ENCODE measurements around the gene NOA1. TPM values are rescaled to one million over a fixed set of nuclear protein-coding genes. Genes with fewer than 3 reads are reported as not detected.

NOA1 gene
- polyA plus RNA-seq, 1 donor from 2014 or later = 17.1 TPM

DNA sequence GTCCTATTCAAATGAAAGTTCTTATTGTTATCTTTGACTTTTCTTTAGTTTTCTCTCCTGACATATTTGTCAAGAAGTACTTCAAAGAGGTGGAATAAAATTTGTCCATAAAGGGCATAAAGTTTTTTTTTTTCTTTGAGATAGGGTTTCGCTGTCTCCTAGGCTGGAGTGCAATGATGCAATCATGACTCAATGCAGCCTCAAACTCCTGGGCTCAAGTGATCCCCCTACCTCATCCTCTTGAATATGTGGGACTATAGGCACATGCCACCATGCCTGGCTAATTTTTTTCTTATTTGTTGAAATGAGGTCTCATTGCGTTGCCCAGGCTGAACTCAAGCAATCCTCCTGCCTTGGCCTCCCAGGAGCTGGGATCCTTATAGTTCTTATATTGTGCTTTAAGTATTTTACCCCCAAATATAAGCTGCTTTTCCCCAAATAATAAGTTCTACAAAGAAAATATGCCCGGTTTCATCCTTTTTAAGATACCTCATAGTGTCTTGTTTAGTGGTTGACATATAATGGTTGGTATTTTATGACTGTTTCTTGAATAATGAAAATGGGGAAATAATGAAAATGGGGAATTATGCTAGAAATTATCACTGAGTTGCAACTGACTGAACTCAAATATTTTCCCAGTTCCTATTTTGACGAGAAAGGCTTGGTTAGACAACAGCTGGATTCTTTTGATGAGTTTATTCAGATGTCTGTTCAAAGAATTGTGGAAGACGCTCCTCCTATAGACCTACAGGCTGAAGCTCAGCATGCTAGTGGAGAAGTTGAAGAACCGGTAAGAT lies 12.9 kb upstream of the NOA1 start (continued):
- TF ChIP-seq, protein P1, sequence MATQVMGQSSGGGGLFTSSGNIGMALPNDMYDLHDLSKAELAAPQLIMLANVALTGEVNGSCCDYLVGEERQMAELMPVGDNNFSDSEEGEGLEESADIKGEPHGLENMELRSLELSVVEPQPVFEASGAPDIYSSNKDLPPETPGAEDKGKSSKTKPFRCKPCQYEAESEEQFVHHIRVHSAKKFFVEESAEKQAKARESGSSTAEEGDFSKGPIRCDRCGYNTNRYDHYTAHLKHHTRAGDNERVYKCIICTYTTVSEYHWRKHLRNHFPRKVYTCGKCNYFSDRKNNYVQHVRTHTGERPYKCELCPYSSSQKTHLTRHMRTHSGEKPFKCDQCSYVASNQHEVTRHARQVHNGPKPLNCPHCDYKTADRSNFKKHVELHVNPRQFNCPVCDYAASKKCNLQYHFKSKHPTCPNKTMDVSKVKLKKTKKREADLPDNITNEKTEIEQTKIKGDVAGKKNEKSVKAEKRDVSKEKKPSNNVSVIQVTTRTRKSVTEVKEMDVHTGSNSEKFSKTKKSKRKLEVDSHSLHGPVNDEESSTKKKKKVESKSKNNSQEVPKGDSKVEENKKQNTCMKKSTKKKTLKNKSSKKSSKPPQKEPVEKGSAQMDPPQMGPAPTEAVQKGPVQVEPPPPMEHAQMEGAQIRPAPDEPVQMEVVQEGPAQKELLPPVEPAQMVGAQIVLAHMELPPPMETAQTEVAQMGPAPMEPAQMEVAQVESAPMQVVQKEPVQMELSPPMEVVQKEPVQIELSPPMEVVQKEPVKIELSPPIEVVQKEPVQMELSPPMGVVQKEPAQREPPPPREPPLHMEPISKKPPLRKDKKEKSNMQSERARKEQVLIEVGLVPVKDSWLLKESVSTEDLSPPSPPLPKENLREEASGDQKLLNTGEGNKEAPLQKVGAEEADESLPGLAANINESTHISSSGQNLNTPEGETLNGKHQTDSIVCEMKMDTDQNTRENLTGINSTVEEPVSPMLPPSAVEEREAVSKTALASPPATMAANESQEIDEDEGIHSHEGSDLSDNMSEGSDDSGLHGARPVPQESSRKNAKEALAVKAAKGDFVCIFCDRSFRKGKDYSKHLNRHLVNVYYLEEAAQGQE (IDR thresholded peaks at IDR 0.05; ENCODE audit: borderline replicate concordance) = no peak
- no peak for TF ChIP-seq SMC3 (conservative IDR thresholded peaks at IDR 0.05; ENCODE audit: poor library complexity)

- Histone ChIP-seq H3K4me2 (ENCODE audit: low read length) (no peak overlapping the region), H2AFZ (ENCODE audit: low read depth, low read length) (no peak overlapping the region), H4K20me1 (ENCODE audit: insufficient read depth) (no peaks in the 10 kb centered on the region), H3K36me3 (ENCODE audit: insufficient read depth, low read length) (peaks cover 7% of the 10 kb centered on the region), H3K27ac (ENCODE audit: low read length) (no peak overlapping the region), H3K9ac (ENCODE audit: low read length) (no peak overlapping the region), H3K27me3 (ENCODE audit: insufficient read depth, low read depth, low read length) (no peaks in the 10 kb centered on the region), H3K9me3 (ENCODE audit: low read length) (no peaks in the 10 kb centered on the region), H3K79me2 (replicated peaks; ENCODE audit: insufficient read depth, low read length) (peaks cover 54% of the 10 kb centered on the region), H3K4me3 (ENCODE audit: low read length) (no peak overlapping the region), H3K9me2 (ENCODE audit: insufficient read depth, low read length) (no peaks in the 10 kb centered on the region), H3F3A (ENCODE audit: insufficient read depth, low read length, poor library complexity, severe bottlenecking) (no peaks in the 10 kb centered on the region)
- TF ChIP-seq TAF1 (IDR thresholded peaks at IDR 0.05; ENCODE audit: low read depth) (no peak), SMC3 (conservative IDR thresholded peaks at IDR 0.05; ENCODE audit: poor library complexity) (no peak), EP300 (conservative IDR thresholded peaks at IDR 0.05; ENCODE audit: poor library complexity, severe bottlenecking) (no peak), MXI1 (conservative IDR thresholded peaks at IDR 0.05; ENCODE audit: poor library complexity, severe bottlenecking) (no peak), RAD21 (conservative IDR thresholded peaks at IDR 0.05) (no peak), POLR2AphosphoS5 (IDR thresholded peaks at IDR 0.05) (no peak), EZH2 (IDR thresholded peaks at IDR 0.05; ENCODE audit: borderline replicate concordance, insufficient read depth, low read length, poor library complexity, severe bottlenecking) (no peak)
- TF ChIP-seq, protein P1 (IDR thresholded peaks at IDR 0.05; ENCODE audit: borderline replicate concordance) = no peak
- TF ChIP-seq, protein P2, sequence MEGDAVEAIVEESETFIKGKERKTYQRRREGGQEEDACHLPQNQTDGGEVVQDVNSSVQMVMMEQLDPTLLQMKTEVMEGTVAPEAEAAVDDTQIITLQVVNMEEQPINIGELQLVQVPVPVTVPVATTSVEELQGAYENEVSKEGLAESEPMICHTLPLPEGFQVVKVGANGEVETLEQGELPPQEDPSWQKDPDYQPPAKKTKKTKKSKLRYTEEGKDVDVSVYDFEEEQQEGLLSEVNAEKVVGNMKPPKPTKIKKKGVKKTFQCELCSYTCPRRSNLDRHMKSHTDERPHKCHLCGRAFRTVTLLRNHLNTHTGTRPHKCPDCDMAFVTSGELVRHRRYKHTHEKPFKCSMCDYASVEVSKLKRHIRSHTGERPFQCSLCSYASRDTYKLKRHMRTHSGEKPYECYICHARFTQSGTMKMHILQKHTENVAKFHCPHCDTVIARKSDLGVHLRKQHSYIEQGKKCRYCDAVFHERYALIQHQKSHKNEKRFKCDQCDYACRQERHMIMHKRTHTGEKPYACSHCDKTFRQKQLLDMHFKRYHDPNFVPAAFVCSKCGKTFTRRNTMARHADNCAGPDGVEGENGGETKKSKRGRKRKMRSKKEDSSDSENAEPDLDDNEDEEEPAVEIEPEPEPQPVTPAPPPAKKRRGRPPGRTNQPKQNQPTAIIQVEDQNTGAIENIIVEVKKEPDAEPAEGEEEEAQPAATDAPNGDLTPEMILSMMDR (IDR thresholded peaks at IDR 0.05; ENCODE audit: poor library complexity, severe bottlenecking) = no peak
Measured at GRCh38 chr4:56986952-56987351, 9.5 kb upstream of the NOA1 start.
